Transverse colon (tissue), 3 donors: ENCODE measurements around the gene PITRM1.

ENCODE experiments used
- CTCF ChIP-seq, 5 experiments: fragments of 200-600 bp in 3 of 5; fragments of 450-650 bp in 2 of 5; sonication (generic) in 3 of 5; IDR thresholded peaks; 1 replicate in 2 of 5; 2 replicates in 3 of 5; pipeline ENCODE4 v1.5.1; 2016 to 2017; ENCODE audit warnings: antibody characterized with exemption in 5 of 5, inconsistent platforms in 3 of 5, mild to moderate bottlenecking in 2 of 5, moderate library complexity in 1 of 5
- POLR2A ChIP-seq: fragments of 450-650 bp; IDR thresholded peaks from one replicate; pipeline ENCODE4 v1.6.1; 2016; ENCODE audit warnings: antibody characterized with exemption, mild to moderate bottlenecking, moderate library complexity

GRCh38 chr10:3201796-3202195 is 29.2 kb upstream of the PITRM1 start:
- TF ChIP-seq CTCF (IDR thresholded peaks at IDR 0.05) (no peak), POLR2A (no peak)
